ENCODE results near the gene CABP1. TPM values are rescaled to one million over a fixed set of nuclear protein-coding genes. Genes with fewer than 3 reads are reported as not detected.

Gene CABP1
- total and polyA plus RNA-seq, 10 of the 15 experiments (the other 5 are each of a cell fraction or from before 2014, with no cell fraction given): 0.16 to 2.4 (median 0.80) TPM; not detected in 2

DNA sequence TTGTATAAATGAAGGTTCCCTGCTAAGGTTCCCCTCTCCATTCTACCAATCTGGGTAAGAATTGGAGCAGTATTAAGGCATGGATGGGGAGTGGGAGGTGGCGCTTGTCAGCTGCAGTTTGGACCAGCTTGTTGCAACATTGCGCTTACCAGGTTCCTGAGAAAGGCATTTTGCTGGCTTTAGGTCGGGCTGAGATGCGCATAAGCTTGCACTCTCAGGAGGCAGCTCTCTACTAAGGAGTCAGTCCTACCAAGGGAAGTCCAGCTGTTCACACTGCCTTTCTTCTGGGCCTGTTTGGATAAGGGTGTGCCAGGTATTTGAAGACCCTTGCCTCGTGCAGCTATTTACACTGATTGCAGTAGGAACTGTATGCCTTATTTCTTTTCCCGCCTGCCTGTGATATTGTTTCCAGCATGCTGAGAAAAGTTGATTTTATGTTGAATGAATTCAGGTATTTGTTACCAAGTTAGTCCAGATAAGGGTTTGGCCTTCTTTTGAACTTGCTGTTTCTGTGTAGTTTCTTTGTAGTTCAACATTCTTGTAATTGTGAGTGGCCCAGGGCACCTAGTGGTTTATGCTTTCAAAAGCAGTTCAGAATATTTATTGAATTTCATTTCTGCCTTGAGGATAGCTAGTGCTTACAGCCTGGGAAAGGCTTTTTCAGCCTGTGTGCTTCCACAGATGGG, 49.1 kb downstream of the CABP1 start (continued):
- TF ChIP-seq MEF2A (IDR thresholded peaks at IDR 0.05; ENCODE audit: insufficient read depth, low read depth, low read length) (no peak), FOS (IDR thresholded peaks at IDR 0.05; ENCODE audit: borderline replicate concordance, extremely low read depth, insufficient read length) (no peak), YY1 (IDR thresholded peaks at IDR 0.05; ENCODE audit: low read depth, low read length) (no peak)

GRCh38 chr12:120690083-120690450, 49.6 kb downstream of the CABP1 start:
- DNase-seq (ENCODE audit: low read depth, low spot score) (no peak), ATAC-seq (no peak), FAIRE-seq (no peak)
- H3K4me3 ChIP-seq: peak overlapping the region; percentile 97
- POLR2A ChIA-PET: interaction anchor here (0.5 to 4.8 kb wide), 13 partner anchors 10 to 293 kb away, joined by 3 to 38 read pairs (median 4); partner anchors contain the start of gene POP5
- no TSS peak for BruUV-seq (replicated peaks)
- H2AFZ ChIP-seq (ENCODE audit: control insufficient read depth, low read depth, low read length): no peak overlapping the region
- in situ Hi-C loops (cut with MboI): no loop called here
- peak overlapping the region; percentile 70; the same call in 1 of the 2 replicates for H3K4me2 ChIP-seq (ENCODE audit: control insufficient read depth, insufficient read depth)
- peaks cover 8 to 22% of the 10 kb centered on the region in 2 experiments for H3K36me3 ChIP-seq (ENCODE audit: control insufficient read depth in 2 of 2, insufficient read depth in 2 of 2, low read length in 1 of 2)
- peak overlapping the region; percentile 86; the same call in 1 of the 2 replicates for H3K9ac ChIP-seq (ENCODE audit: control insufficient read depth, insufficient read depth, low read length)
- H4K20me1 ChIP-seq (ENCODE audit: control insufficient read depth, insufficient read depth): no peaks in the 10 kb centered on the region; the same call in 1 of the 2 replicates
- H3K27me3 ChIP-seq (replicated peaks in 1 of 2; ENCODE audit: control insufficient read depth in 2 of 2, insufficient read depth in 2 of 2, low read length in 1 of 2): no peaks in the 10 kb centered on the region
- H3K9me3 ChIP-seq (replicated peaks; ENCODE audit: control insufficient read depth, insufficient read depth, low read length): peaks cover 2% of the 10 kb centered on the region; the same call in 1 of the 3 replicates
- no peak overlapping the region for H3K27ac ChIP-seq (ENCODE audit: control insufficient read depth, insufficient read depth)
- CTCF ChIA-PET: interaction anchor here (0.6 to 24.8 kb wide), 12 partner anchors 9 to 406 kb away, joined by 3 to 454 read pairs (median 4); partner anchors contain the start of gene CABP1
- peaks cover 70% of the 10 kb centered on the region for H3K79me2 ChIP-seq (ENCODE audit: control insufficient read depth, insufficient read depth, low read length)
- RAD21 ChIA-PET (ENCODE audit: unreplicated experiment): interaction anchor here (1.0 to 8.9 kb wide), 12 partner anchors 9 to 282 kb away, joined by 3 to 144 read pairs (median 4); partner anchors contain the start of genes POP5 and UNC119B
- H3K4me1 ChIP-seq (ENCODE audit: control insufficient read depth, insufficient read depth, low read length): peaks cover 7% of the 10 kb centered on the region; the same call in 1 of the 2 replicates
- SMC1A ChIA-PET (ENCODE audit: uncharacterized antibody, unreplicated experiment): interaction anchor here (0.8 to 11.7 kb wide), 10 partner anchors 8 to 282 kb away, joined by 3 to 167 read pairs (median 4); partner anchors contain the start of genes ACADS and UNC119B
- intact Hi-C loops (cut with micrococcal nuclease; ENCODE audit: unreplicated experiment): no loop called here
- TF ChIP-seq NKRF (conservative IDR thresholded peaks at IDR 0.05) (no peak), PAX5 (IDR thresholded peaks at IDR 0.05; ENCODE audit: borderline replicate concordance, low read depth, low read length) (no peak)
- 46% methylated on average over 2 of the region's 2 CpGs for WGBS (ENCODE audit: insufficient coverage, insufficient replicate concordance, low lambda C conversion rate, missing lambda C conversion rate)
